K562 (cell line): Measurements from ENCODE around the gene CLNK. TPM values are rescaled to one million over a fixed set of nuclear protein-coding genes. Genes with fewer than 3 reads are reported as not detected.

Experiments
- ATAC-seq: fragments of 200-7000 bp; cut with Tn5 transposase; 3 replicates; pipeline ENCODE4 v1.9.1; 2020; ENCODE audit warnings: moderate library complexity
- BruUV-seq: library from RNA; stranded (reverse); fragments of 400-500 nt; replicated peaks from 2 replicates; lab custom pipeline; 2021; lab: Mats Ljungman, UMichigan
- CTCF ChIA-PET: fragments of 300-600 bp; formaldehyde crosslinking; extraction: SDS; loops from one replicate; lab custom pipeline; 2021; ENCODE audit warnings: low intra/inter-chr PET ratio; lab: Yijun Ruan, JAX
- POLR2A ChIA-PET: fragments of 300-600, 350-650 bp; sonication (Branson Sonifier 250); formaldehyde crosslinking; extraction: SDS; loops from one replicate; lab custom pipeline; 2021; ENCODE audit warnings: antibody characterized with exemption, inconsistent platforms; lab: Yijun Ruan, JAX
- DNase-seq, 4 experiments: peaks; one replicate each; pipeline versions ENCODE4 v3.0.0 to v3.0.0-alpha.2; 2011 to 2018; ENCODE audit warnings: low spot score in 3 of 4, mixed read lengths in 3 of 4; ENCODE audit errors: extremely low read depth in 1 of 4
- FAIRE-seq: peaks from 2 replicates; lab custom pipeline; 2011; peaks lifted over from hg19 to GRCh38; lab: Jason Lieb, UNC
- H2AFZ ChIP-seq: 2 replicates; pipeline ENCODE4 v1.6.0; 2011; ENCODE audit warnings: low read depth, low read length, control low read depth, inconsistent platforms
- H3K27ac ChIP-seq: fragments of 200-600 bp; 3 replicates; pipeline ENCODE4 v1.8.0; 2011; ENCODE audit warnings: low read depth, mild to moderate bottlenecking, control low read depth, inconsistent platforms, low read length, moderate library complexity, mixed read lengths; ENCODE audit errors: extremely low read depth
- H3K27me3 ChIP-seq, 2 experiments: fragments of 300-600 bp in 1 of 2; 2 replicates in 1 of 2; 3 replicates in 1 of 2; pipeline versions ENCODE4 v1.6.0 to v1.8.0; 2011; ENCODE audit warnings: inconsistent platforms in 2 of 2, low read length in 2 of 2, mild to moderate bottlenecking in 1 of 2, mixed read lengths in 1 of 2, moderate library complexity in 1 of 2; ENCODE audit not compliant: control insufficient read depth in 2 of 2, insufficient read depth in 2 of 2
- H3K36me3 ChIP-seq: fragments of 300-600 bp; 3 replicates; pipeline ENCODE4 v1.8.0; 2011; ENCODE audit warnings: mild to moderate bottlenecking, low read length, inconsistent platforms; ENCODE audit not compliant: control insufficient read depth, insufficient read depth
- H3K4me1 ChIP-seq, 2 experiments: fragments of 200-600 bp in 1 of 2; replicated peaks in 1 of 2; 2 replicates in 1 of 2; 3 replicates in 1 of 2; pipeline versions ENCODE4 v1.5.1 to v1.8.0; 2011; ENCODE audit warnings: inconsistent platforms in 2 of 2, low read length in 2 of 2, mild to moderate bottlenecking in 1 of 2, mixed read lengths in 1 of 2, moderate library complexity in 1 of 2; ENCODE audit not compliant: control insufficient read depth in 2 of 2, insufficient read depth in 2 of 2
- H3K4me2 ChIP-seq: 2 replicates; pipeline ENCODE4 v1.6.1; 2011; ENCODE audit warnings: low read length, control low read depth, inconsistent platforms, mixed read lengths; ENCODE audit not compliant: insufficient read depth
- H3K4me3 ChIP-seq: fragments of 200-600 bp; sonication (generic), shearing (Covaris generic); 2 replicates; pipeline ENCODE4 v1.5.1; 2016; ENCODE audit warnings: control low read depth, inconsistent platforms
- H3K79me2 ChIP-seq: fragments of 200-600 bp; 3 replicates; pipeline ENCODE4 v1.8.0; 2011; ENCODE audit warnings: low read length, inconsistent platforms; ENCODE audit not compliant: control insufficient read depth, insufficient read depth
- H3K9ac ChIP-seq, 2 experiments: 2 replicates each; pipeline versions ENCODE4 v1.6.0 to v1.6.1; 2011; ENCODE audit warnings: low read depth in 2 of 2, low read length in 2 of 2, control low read depth in 1 of 2, inconsistent platforms in 1 of 2, mild to moderate bottlenecking in 1 of 2, mixed read lengths in 1 of 2; ENCODE audit not compliant: insufficient read depth in 1 of 2
- H3K9me1 ChIP-seq: one replicate; pipeline ENCODE4 v1.6.0; 2011; ENCODE audit warnings: inconsistent platforms, mild to moderate bottlenecking, low read length, moderate library complexity; ENCODE audit not compliant: control insufficient read depth, insufficient read depth
- H3K9me3 ChIP-seq: replicated peaks from 2 replicates; pipeline ENCODE4 v1.5.1; 2011; ENCODE audit warnings: low read depth, low read length, inconsistent platforms; ENCODE audit not compliant: control insufficient read depth, insufficient read depth
- H4K20me1 ChIP-seq: replicated peaks from 2 replicates; pipeline ENCODE4 v1.6.1; 2011; ENCODE audit warnings: low read length, inconsistent platforms, mixed read lengths; ENCODE audit not compliant: control insufficient read depth, insufficient read depth
- DDX20 ChIP-seq: fragments of 450-650 bp; IDR thresholded peaks from 2 replicates; pipeline ENCODE4 v1.6.1; 2016; ENCODE audit warnings: missing genetic modification characterization, low read depth, mild to moderate bottlenecking, missing compliant biosample characterization, moderate library complexity
- ELF4 ChIP-seq: fragments of 450-650 bp; formaldehyde crosslinking; IDR thresholded peaks from 2 replicates; pipeline ENCODE4 v1.4.0; 2022; ENCODE audit warnings: missing genetic modification characterization
- ETV5 ChIP-seq: sonication (generic); formaldehyde crosslinking; IDR thresholded peaks from 2 replicates; pipeline ENCODE4 v1.4.0; 2020; ENCODE audit warnings: low read depth, mild to moderate bottlenecking, missing genetic modification reagents
- ILK ChIP-seq: fragments of 450-650 bp; IDR thresholded peaks from 2 replicates; pipeline ENCODE4 v1.6.1; 2016; ENCODE audit warnings: missing genetic modification characterization, low read depth, mild to moderate bottlenecking, missing compliant biosample characterization, moderate library complexity, borderline replicate concordance
- MEF2D ChIP-seq: conservative IDR thresholded peaks from 2 replicates; pipeline ENCODE4 v1.6.1; 2016; ENCODE audit warnings: low read depth, missing genetic modification characterization, missing compliant biosample characterization
- NRF1 ChIP-seq, 2 experiments: fragments of 450-650 bp; IDR thresholded peaks in 1 of 2; conservative IDR thresholded peaks in 1 of 2; 2 replicates each; pipeline ENCODE4 v1.6.1; 2014; ENCODE audit warnings: mild to moderate bottlenecking in 2 of 2
- POLR2AphosphoS5 ChIP-seq: IDR thresholded peaks from 2 replicates; pipeline ENCODE4 v1.6.1; 2011; ENCODE audit warnings: mild to moderate bottlenecking, low read depth, low read length, moderate library complexity; ENCODE audit not compliant: control insufficient read depth, insufficient read depth
- POLR3A ChIP-seq: IDR thresholded peaks from 2 replicates; pipeline ENCODE4 v1.6.1; 2011; ENCODE audit warnings: borderline replicate concordance, mild to moderate bottlenecking, moderate library complexity; ENCODE audit not compliant: insufficient read length, insufficient read depth; ENCODE audit errors: extremely low read depth
- SAFB ChIP-seq: fragments of 200-400 bp; formaldehyde crosslinking; IDR thresholded peaks from 2 replicates; pipeline ENCODE4 v1.6.1; 2017; ENCODE audit warnings: low read depth, low read length, borderline replicate concordance
- XRCC4 ChIP-seq: IDR thresholded peaks from one replicate; pipeline ENCODE4 v1.6.1; 2011; ENCODE audit not compliant: insufficient read depth, insufficient read length; ENCODE audit errors: extremely low read depth
- ZNF41 ChIP-seq: fragments of 250-450 bp; sonication (Bioruptor Pico); conservative IDR thresholded peaks from 2 replicates; pipeline ENCODE4 v1.4.0; 2020; ENCODE audit warnings: mild to moderate bottlenecking
- ZNF444 ChIP-seq: fragments of 250-450 bp; sonication (Bioruptor Pico); IDR thresholded peaks from 2 replicates; pipeline ENCODE4 v1.4.0; 2020; ENCODE audit warnings: mild to moderate bottlenecking, moderate library complexity
- WGBS: fragments of 100-300 bp; shearing (Covaris generic); methylation state at CpG from one replicate; pipeline ENCODE4 v1.1.6; 2016; ENCODE audit warnings: low coverage, mixed read lengths; ENCODE audit not compliant: insufficient coverage; ENCODE audit errors: missing lambda C conversion rate; 5-methylcytosine and 5-hydroxymethylcytosine counted together
- in situ Hi-C: fragments of 300-500 bp; cut with MboI; formaldehyde crosslinking; loops from 4 replicates; pipeline ENCODE4 v1.15.0; 2018; ENCODE audit warnings: inconsistent platforms, mixed read lengths
- intact Hi-C: fragments of 100-400 bp; cut with micrococcal nuclease; formaldehyde crosslinking; loops from 2 replicates; pipeline ENCODE4 v1.14.2; 2022
- polyA plus RNA-seq, 8 experiments: library from polyadenylated mRNA; depleted of rRNA in 4 of 8; stranded (reverse) in 5 of 8; unstranded in 3 of 8; fragments of >200 nt; fragmentation: Nextera tagmentation in 2 of 8; fragmentation: Illumina TruSeq in 1 of 8; extraction: Ambion mirVana in 2 of 8; extraction: Trizol in 1 of 8; gene quantifications; 2 replicates each; pipeline versions ENCODE4 v1.2.1 to v1.2.3, GENCODE V29; 2011 to 2014; ENCODE audit warnings: inconsistent platforms in 1 of 8, missing spikeins in 1 of 8
- total RNA-seq, 7 experiments: library from RNA; depleted of rRNA in 6 of 7; stranded (reverse); fragments of >200 nt in 6 of 7; fragmentation: Illumina TruSeq in 2 of 7; extraction: Trizol in 2 of 7; gene quantifications; 2 replicates each; pipeline versions ENCODE4 v1.2.1 to v1.2.3, GENCODE V29; 2011 to 2021; ENCODE audit warnings: low replicate concordance in 1 of 7
- TF ChIP-seq, protein P1 (sequence below): fragments of 250-450 bp; sonication (Bioruptor Pico); IDR thresholded peaks from 2 replicates; pipeline ENCODE4 v1.5.0; 2022; ENCODE audit warnings: mild to moderate bottlenecking
- TF ChIP-seq, protein P2 (sequence below): fragments of 250-450 bp; sonication (Bioruptor Pico); IDR thresholded peaks from 2 replicates; pipeline ENCODE4 v1.5.0; 2021

Gene CLNK
- total and polyA plus RNA-seq, 9 of the 15 experiments (the other 6 are each of a cell fraction or from before 2014, with no cell fraction given) = not detected

DNA sequence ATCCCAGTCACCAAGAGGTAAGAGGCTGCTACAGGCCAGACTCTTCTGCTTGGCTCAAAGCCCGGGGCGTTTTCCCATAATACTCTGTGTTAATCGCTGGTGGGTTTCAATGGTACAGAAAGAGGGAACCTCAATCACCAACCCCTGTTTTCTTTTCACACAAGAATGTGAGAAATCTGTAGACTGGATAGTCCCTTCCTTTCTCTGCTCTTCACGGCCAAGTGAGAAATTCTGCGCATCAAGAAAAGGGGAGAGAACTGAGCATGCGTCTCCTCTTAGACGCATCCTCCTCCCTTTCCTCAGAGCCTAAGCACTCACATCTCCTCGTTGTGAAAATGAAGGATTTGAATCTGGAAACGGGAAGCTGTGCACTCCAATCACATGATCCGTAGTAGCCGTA, 64.7 kb downstream of the CLNK start:
- no peak for FAIRE-seq
- Histone ChIP-seq H3K9me3 (no peaks in the 10 kb centered on the region), H2AFZ (no peak overlapping the region), H3K36me3 (no peaks in the 10 kb centered on the region), H3K4me1 (no peaks in the 10 kb centered on the region), H3K27ac (no peak overlapping the region), H3K4me2 (no peak overlapping the region), H3K27me3 (no peaks in the 10 kb centered on the region), H3K9ac (no peak overlapping the region), H3K79me2 (no peaks in the 10 kb centered on the region), H3K9me1 (no peaks in the 10 kb centered on the region), H3K4me3 (no peak overlapping the region), H4K20me1 (no peaks in the 10 kb centered on the region)
- WGBS = 3% methylated on average over 9 of the region's 11 CpGs
- BruUV-seq = no TSS peak
- ChIA-PET POLR2A (no interaction called here), CTCF (no interaction called here)
- ATAC-seq = no peak
- DNase-seq = no peak
- 0 out of 4 replicates have a peak, but pooled peaks of 1 of the 2 experiments have one; percentile 16 for TF ChIP-seq NRF1 (conservative IDR thresholded peaks at IDR 0.05 in 1 of 2, IDR thresholded peaks at IDR 0.05 in 1 of 2)
- TF ChIP-seq DDX20 (tag) = no peak
- intact Hi-C loops = no loop called here
- in situ Hi-C loops = no loop called here

DNA sequence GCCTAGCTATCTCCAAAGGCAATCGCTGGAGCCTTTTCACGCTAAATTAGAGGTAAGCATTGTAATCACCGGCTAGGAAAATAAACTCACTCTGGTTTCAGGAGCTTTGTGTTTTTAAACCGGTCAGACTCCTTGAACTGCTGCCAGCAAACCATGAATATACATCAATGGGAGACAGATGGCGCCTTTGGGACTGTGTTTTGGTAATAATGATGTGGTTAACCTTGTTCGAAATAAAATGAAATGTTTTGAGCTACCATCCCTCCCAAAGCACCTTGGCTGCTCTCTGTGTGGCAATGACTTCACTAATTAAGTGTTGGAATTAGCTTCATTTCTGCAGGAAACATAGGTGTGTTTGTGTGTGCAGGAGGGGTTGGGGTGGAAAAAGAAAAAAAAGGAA, 65.3 kb downstream of the CLNK start:
- in situ Hi-C loops = no loop called here
- Histone ChIP-seq H3K27me3 (no peaks in the 10 kb centered on the region), H3K4me2 (no peak overlapping the region), H3K9me3 (no peaks in the 10 kb centered on the region), H3K27ac (no peak overlapping the region), H3K4me3 (no peak overlapping the region), H3K9me1 (no peaks in the 10 kb centered on the region), H3K4me1 (no peaks in the 10 kb centered on the region), H4K20me1 (no peaks in the 10 kb centered on the region), H3K9ac (no peak overlapping the region), H3K36me3 (no peaks in the 10 kb centered on the region), H2AFZ (no peak overlapping the region), H3K79me2 (no peaks in the 10 kb centered on the region)
- FAIRE-seq (no peak), DNase-seq (peak in 1 of 4 experiments; percentile 5), ATAC-seq (no peak)
- intact Hi-C loops = no loop called here
- no TSS peak for BruUV-seq
- WGBS = under 1% methylated on average over 6 of the region's 6 CpGs
- ChIA-PET CTCF (no interaction called here), POLR2A (interaction anchor here (0.6 to 0.8 kb wide), 2 partner anchors 38 to 45 kb away, joined by 3 read pairs; no protein-coding TSS in a partner anchor)
- TF ChIP-seq POLR2AphosphoS5 (no peak), ILK (tag) (no peak), ZNF41 (CRISPR knock-in tag) (no peak), SAFB (no peak), POLR3A (no peak), ETV5 (CRISPR knock-in tag) (no peak), MEF2D (tag) (no peak), ZNF444 (CRISPR knock-in tag) (no peak), ELF4 (CRISPR knock-in tag) (no peak), XRCC4 (no peak)
- TF ChIP-seq, protein P1, sequence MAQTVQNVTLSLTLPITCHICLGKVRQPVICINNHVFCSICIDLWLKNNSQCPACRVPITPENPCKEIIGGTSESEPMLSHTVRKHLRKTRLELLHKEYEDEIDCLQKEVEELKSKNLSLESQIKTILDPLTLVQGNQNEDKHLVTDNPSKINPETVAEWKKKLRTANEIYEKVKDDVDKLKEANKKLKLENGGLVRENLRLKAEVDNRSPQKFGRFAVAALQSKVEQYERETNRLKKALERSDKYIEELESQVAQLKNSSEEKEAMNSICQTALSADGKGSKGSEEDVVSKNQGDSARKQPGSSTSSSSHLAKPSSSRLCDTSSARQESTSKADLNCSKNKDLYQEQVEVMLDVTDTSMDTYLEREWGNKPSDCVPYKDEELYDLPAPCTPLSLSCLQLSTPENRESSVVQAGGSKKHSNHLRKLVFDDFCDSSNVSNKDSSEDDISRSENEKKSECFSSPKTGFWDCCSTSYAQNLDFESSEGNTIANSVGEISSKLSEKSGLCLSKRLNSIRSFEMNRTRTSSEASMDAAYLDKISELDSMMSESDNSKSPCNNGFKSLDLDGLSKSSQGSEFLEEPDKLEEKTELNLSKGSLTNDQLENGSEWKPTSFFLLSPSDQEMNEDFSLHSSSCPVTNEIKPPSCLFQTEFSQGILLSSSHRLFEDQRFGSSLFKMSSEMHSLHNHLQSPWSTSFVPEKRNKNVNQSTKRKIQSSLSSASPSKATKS (CRISPR knock-in tag) = no peak
- TF ChIP-seq, protein P2, sequence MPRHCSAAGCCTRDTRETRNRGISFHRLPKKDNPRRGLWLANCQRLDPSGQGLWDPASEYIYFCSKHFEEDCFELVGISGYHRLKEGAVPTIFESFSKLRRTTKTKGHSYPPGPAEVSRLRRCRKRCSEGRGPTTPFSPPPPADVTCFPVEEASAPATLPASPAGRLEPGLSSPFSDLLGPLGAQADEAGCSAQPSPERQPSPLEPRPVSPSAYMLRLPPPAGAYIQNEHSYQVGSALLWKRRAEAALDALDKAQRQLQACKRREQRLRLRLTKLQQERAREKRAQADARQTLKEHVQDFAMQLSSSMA (CRISPR knock-in tag) = no peak
